HG02840 (cell line): ENCODE results near the gene OR6B2.

ENCODE experiments used
- ATAC-seq: cut with Tn5 transposase; IDR thresholded peaks from one replicate; pipeline ENCODE4 v1.9.1; 2021; ENCODE audit warnings: mild to moderate bottlenecking, moderate library complexity, moderate number of reproducible peaks; ENCODE audit not compliant: unreplicated experiment, low FRiP score

Gene OR6B2

GRCh38 chr2:239983004-239983778 is 47.0 kb downstream of the OR6B2 start:
- no peak for ATAC-seq
